Nucleus accumbens (tissue), 56 donors: Measurements from ENCODE around the gene C3orf20.
A peak's percentile ranks its signal among the peaks of the same experiment; 100 is the strongest.

Experiments used
- DNase-seq, 56 donors: peaks; one replicate each; lab custom pipeline; 2025; lab: John Stamatoyannopoulos, UW

Gene C3orf20

GRCh38 chr3:14674841-14675240 lies at the start of gene C3orf20:
TSS of gene C3orf20 (plus strand) at chr3:14675141. CDS start at chr3:14682714, 7,573 bp downstream.
- no peak for DNase-seq

- no peak for DNase-seq
These were observed 49.5 kb upstream of the C3orf20 start for GRCh38 chr3:14625443-14625842.

GRCh38 chr3:14627815-14628214 lies 47.1 kb upstream of the C3orf20 start:
- DNase-seq, result no peak

GRCh38 chr3:14628406-14628805 lies 46.5 kb upstream of the C3orf20 start:
- no peak for DNase-seq

- no peak for DNase-seq
These were observed 44.4 kb upstream of the C3orf20 start for GRCh38 chr3:14630404-14631100.

GRCh38 chr3:14631101-14631497 lies 43.8 kb upstream of the C3orf20 start:
- no peak for DNase-seq

GRCh38 chr3:14631687-14632441 lies 43.1 kb upstream of the C3orf20 start:
- DNase-seq, result no peak

GRCh38 chr3:14632442-14632930 lies 42.5 kb upstream of the C3orf20 start:
- DNase-seq, result no peak

- no peak for DNase-seq
These were observed 41.5 kb upstream of the C3orf20 start for GRCh38 chr3:14633417-14633816.

- DNase-seq, result peak in 2 of 56 donors; percentile 11 to 44
These were observed 41.0 kb upstream of the C3orf20 start for GRCh38 chr3:14633819-14634424.

GRCh38 chr3:14634763-14635400 lies 40.1 kb upstream of the C3orf20 start:
- DNase-seq, result no peak

GRCh38 chr3:14636496-14637087 lies 38.3 kb upstream of the C3orf20 start:
- no peak for DNase-seq

- DNase-seq, result peak in 26 of 56 donors; percentile 12 to 74 (median 46)
These were observed 34.8 kb upstream of the C3orf20 start for GRCh38 chr3:14640157-14640562.

GRCh38 chr3:14640734-14641133 lies 34.2 kb upstream of the C3orf20 start:
- DNase-seq, result no peak

- no peak for DNase-seq
These were observed 33.6 kb upstream of the C3orf20 start for GRCh38 chr3:14641346-14641745.

- DNase-seq, result no peak
These were observed 29.5 kb upstream of the C3orf20 start for GRCh38 chr3:14645453-14645852.

- DNase-seq, result no peak
These were observed 28.8 kb upstream of the C3orf20 start for GRCh38 chr3:14646131-14646573.

GRCh38 chr3:14646589-14647413 lies 28.1 kb upstream of the C3orf20 start:
- DNase-seq, result no peak
